ENCODE data around the gene ROBO1.

Gene ROBO1

DNA sequence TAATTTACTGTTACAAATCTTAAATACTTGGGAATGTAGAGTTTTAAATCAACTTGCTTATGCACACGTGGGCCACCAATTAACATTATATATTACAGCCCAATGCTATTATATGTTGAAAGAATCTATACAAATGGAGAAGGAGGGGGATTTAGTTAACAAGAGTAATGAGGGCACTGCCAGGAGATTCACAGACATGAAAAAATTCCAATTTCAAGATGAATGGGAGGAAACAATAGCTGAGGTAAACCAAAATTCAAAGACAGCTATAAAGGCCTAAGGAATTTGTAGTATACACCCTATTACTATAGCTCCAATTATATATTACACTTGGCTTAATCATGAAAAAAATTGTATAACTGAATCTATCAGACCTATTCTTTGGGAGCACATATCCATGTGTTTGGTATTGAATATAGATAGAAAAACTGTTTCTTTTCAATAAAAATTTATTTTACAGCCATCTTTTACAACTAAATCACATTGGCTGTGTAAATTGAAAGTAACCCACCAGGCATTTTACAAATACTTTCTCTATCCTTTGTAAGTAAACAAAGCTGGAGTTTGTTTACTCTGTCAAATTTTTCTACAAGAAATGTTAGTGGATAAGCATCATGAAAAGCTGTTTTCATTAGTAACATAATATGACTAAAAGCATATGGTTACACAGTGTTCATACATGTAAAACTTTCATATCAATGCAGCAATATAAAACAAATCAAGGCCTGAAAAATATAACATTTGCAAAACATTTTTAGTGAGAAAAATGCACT is 1045.8 kb downstream of the ROBO1 start:
- Histone ChIP-seq H3K36me3 (replicated peaks; ENCODE audit: insufficient read depth, low read length) (no peaks in the 10 kb centered on the region), H3K9me3 (replicated peaks; ENCODE audit: insufficient read depth, low read length) (no peaks in the 10 kb centered on the region), H3K9ac (ENCODE audit: low read length) (no peak overlapping the region), H3F3A (ENCODE audit: insufficient read depth, low read length) (no peaks in the 10 kb centered on the region), H3K9me2 (replicated peaks; ENCODE audit: insufficient read depth, low read length) (no peaks in the 10 kb centered on the region), H3K27me3 (replicated peaks; ENCODE audit: insufficient read depth, low read length) (no peaks in the 10 kb centered on the region), H3K4me3 (ENCODE audit: low read length) (no peak overlapping the region), H4K20me1 (ENCODE audit: insufficient read depth, low read length) (no peaks in the 10 kb centered on the region), H3K79me2 (ENCODE audit: low read length) (no peaks in the 10 kb centered on the region), H3K4me2 (ENCODE audit: low read depth, low read length) (no peak overlapping the region), H3K4me1 (ENCODE audit: low read length) (no peaks in the 10 kb centered on the region), H3K27ac (ENCODE audit: low read length) (no peak overlapping the region), H2AFZ (ENCODE audit: low read length) (no peak overlapping the region)
- no peak for DNase-seq
- TF ChIP-seq EZH2phosphoT487 (IDR thresholded peaks at IDR 0.05; ENCODE audit: low read length) (no peak), EZH2 (optimal IDR thresholded peaks at IDR 0.05; ENCODE audit: low read depth, low read length) (no peak)
- TF ChIP-seq, protein P1, sequence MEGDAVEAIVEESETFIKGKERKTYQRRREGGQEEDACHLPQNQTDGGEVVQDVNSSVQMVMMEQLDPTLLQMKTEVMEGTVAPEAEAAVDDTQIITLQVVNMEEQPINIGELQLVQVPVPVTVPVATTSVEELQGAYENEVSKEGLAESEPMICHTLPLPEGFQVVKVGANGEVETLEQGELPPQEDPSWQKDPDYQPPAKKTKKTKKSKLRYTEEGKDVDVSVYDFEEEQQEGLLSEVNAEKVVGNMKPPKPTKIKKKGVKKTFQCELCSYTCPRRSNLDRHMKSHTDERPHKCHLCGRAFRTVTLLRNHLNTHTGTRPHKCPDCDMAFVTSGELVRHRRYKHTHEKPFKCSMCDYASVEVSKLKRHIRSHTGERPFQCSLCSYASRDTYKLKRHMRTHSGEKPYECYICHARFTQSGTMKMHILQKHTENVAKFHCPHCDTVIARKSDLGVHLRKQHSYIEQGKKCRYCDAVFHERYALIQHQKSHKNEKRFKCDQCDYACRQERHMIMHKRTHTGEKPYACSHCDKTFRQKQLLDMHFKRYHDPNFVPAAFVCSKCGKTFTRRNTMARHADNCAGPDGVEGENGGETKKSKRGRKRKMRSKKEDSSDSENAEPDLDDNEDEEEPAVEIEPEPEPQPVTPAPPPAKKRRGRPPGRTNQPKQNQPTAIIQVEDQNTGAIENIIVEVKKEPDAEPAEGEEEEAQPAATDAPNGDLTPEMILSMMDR (IDR thresholded peaks at IDR 0.05; ENCODE audit: low read length), result no peak

DNA sequence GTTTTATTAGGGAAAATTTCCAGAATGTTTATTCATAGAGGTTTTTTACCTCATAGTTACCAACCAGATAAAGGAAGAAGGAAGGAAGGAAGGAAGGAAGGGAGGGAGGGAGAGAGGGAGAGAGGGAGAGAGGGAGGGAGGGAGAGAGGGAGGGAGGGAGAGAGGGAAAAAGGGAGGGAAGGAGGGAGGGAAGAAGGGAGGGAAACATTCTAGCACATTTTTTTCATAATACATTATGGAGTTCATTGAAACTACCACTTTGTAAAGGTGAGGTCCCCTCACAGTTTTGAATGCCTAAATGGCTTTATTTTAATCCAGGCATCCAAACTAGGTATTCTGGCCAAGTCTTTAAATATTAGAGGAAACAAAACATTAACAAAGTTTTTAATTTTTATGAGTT is 1049.1 kb downstream of the ROBO1 start:
- no peak for TF ChIP-seq EZH2 (optimal IDR thresholded peaks at IDR 0.05; ENCODE audit: low read depth, low read length)
- TF ChIP-seq, protein P1 (IDR thresholded peaks at IDR 0.05; ENCODE audit: low read length), result no peak
- TF ChIP-seq EZH2phosphoT487 (IDR thresholded peaks at IDR 0.05; ENCODE audit: low read length), result no peak
- H2AFZ ChIP-seq (ENCODE audit: low read length), result no peak overlapping the region
- no peak overlapping the region for H3K27ac ChIP-seq (ENCODE audit: low read length)
- H3K9me2 ChIP-seq (replicated peaks; ENCODE audit: insufficient read depth, low read length), result no peaks in the 10 kb centered on the region
- H3K4me3 ChIP-seq (ENCODE audit: low read length), result no peak overlapping the region
- H3F3A ChIP-seq (ENCODE audit: insufficient read depth, low read length), result no peaks in the 10 kb centered on the region
- DNase-seq, result no peak
- no peaks in the 10 kb centered on the region for H4K20me1 ChIP-seq (ENCODE audit: insufficient read depth, low read length)
- H3K27me3 ChIP-seq (replicated peaks; ENCODE audit: insufficient read depth, low read length), result no peaks in the 10 kb centered on the region
- H3K4me1 ChIP-seq (ENCODE audit: low read length), result no peaks in the 10 kb centered on the region
- no peaks in the 10 kb centered on the region for H3K79me2 ChIP-seq (ENCODE audit: low read length)
- H3K36me3 ChIP-seq (replicated peaks; ENCODE audit: insufficient read depth, low read length), result no peaks in the 10 kb centered on the region
- no peak overlapping the region for H3K4me2 ChIP-seq (ENCODE audit: low read depth, low read length)
- H3K9ac ChIP-seq (ENCODE audit: low read length), result no peak overlapping the region
- no peaks in the 10 kb centered on the region for H3K9me3 ChIP-seq (replicated peaks; ENCODE audit: insufficient read depth, low read length)

DNA sequence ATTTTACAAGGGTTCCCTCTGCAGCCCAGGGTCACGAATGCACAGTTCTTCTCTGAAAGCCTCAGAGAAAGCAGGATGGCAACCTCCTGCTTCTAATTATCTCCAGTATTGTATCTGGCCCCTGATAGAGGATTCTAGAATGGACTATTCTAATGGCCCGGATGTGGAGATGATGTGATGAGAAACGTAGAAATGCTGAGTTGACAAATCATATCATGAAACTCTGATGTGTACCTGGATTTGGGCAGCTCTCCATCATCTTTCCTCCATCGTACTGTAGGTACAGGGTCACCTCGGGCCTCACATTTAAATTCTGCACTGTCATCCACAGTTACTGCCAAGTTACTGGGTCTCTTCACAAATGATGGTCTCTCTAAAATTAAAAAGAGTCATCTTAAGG is 1050.8 kb downstream of the ROBO1 start:
- no peak overlapping the region for H3K9ac ChIP-seq (ENCODE audit: low read length)
- no peaks in the 10 kb centered on the region for H4K20me1 ChIP-seq (ENCODE audit: insufficient read depth, low read length)
- H3K36me3 ChIP-seq (replicated peaks; ENCODE audit: insufficient read depth, low read length), result no peaks in the 10 kb centered on the region
- no peak overlapping the region for H3K4me3 ChIP-seq (ENCODE audit: low read length)
- no peaks in the 10 kb centered on the region for H3K4me1 ChIP-seq (ENCODE audit: low read length)
- H3K27me3 ChIP-seq (replicated peaks; ENCODE audit: insufficient read depth, low read length), result no peaks in the 10 kb centered on the region
- H3K79me2 ChIP-seq (ENCODE audit: low read length), result no peaks in the 10 kb centered on the region
- H2AFZ ChIP-seq (ENCODE audit: low read length), result no peak overlapping the region
- H3K9me3 ChIP-seq (replicated peaks; ENCODE audit: insufficient read depth, low read length), result no peaks in the 10 kb centered on the region
- no peaks in the 10 kb centered on the region for H3K9me2 ChIP-seq (replicated peaks; ENCODE audit: insufficient read depth, low read length)
- H3K4me2 ChIP-seq (ENCODE audit: low read depth, low read length), result no peak overlapping the region
- no peak overlapping the region for H3K27ac ChIP-seq (ENCODE audit: low read length)
- no peak for DNase-seq
- H3F3A ChIP-seq (ENCODE audit: insufficient read depth, low read length), result no peaks in the 10 kb centered on the region
- TF ChIP-seq EZH2phosphoT487 (IDR thresholded peaks at IDR 0.05; ENCODE audit: low read length), result no peak

DNA sequence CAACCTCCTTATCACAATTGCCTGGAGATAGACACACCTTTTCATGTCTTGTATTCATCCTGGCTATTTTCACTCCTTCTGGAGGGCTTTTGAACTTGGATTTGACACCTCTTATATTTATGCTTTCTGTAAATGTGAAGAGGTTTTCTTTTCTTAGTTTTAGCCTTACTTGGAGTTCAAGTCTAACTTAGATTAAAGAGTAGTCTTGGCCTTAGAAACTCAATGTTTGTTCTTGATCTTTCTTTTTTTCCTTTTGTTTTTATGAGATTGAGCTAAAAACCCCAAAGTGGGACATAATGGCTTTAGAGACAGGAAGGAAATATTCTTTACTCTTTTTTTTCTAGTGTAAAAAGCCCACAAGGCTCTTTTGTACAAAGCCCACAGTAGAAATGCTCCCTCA is 1054.9 kb downstream of the ROBO1 start:
- Histone ChIP-seq H3K4me1 (ENCODE audit: low read length) (no peaks in the 10 kb centered on the region), H3K9me3 (replicated peaks; ENCODE audit: insufficient read depth, low read length) (no peaks in the 10 kb centered on the region), H2AFZ (ENCODE audit: low read length) (no peak overlapping the region), H3K36me3 (replicated peaks; ENCODE audit: insufficient read depth, low read length) (no peaks in the 10 kb centered on the region), H3K79me2 (ENCODE audit: low read length) (no peaks in the 10 kb centered on the region), H3F3A (ENCODE audit: insufficient read depth, low read length) (no peaks in the 10 kb centered on the region), H3K4me3 (ENCODE audit: low read length) (no peak overlapping the region), H3K9me2 (replicated peaks; ENCODE audit: insufficient read depth, low read length) (no peaks in the 10 kb centered on the region), H3K27me3 (replicated peaks; ENCODE audit: insufficient read depth, low read length) (no peaks in the 10 kb centered on the region), H3K9ac (ENCODE audit: low read length) (no peak overlapping the region), H3K27ac (ENCODE audit: low read length) (no peak overlapping the region), H3K4me2 (ENCODE audit: low read depth, low read length) (no peak overlapping the region), H4K20me1 (ENCODE audit: insufficient read depth, low read length) (no peaks in the 10 kb centered on the region)
- no peak for DNase-seq
- TF ChIP-seq, protein P1 (IDR thresholded peaks at IDR 0.05; ENCODE audit: low read length), result no peak
- TF ChIP-seq EZH2phosphoT487 (IDR thresholded peaks at IDR 0.05; ENCODE audit: low read length) (no peak), EZH2 (optimal IDR thresholded peaks at IDR 0.05; ENCODE audit: low read depth, low read length) (no peak)

Data from MM.1S (cell line).